ENCODE data around the gene RSPH9.

- TF ChIP-seq ZNF274 (IDR thresholded peaks at IDR 0.05; ENCODE audit: low read depth, low read length) (no peak), YY1 (IDR thresholded peaks at IDR 0.05; ENCODE audit: insufficient read depth, insufficient read length) (no peak), SUZ12 (IDR thresholded peaks at IDR 0.05; ENCODE audit: extremely low read depth, insufficient read depth, insufficient read length) (no peak)
Observed at GRCh38 chr6:43699564-43700186, 54.8 kb downstream of the RSPH9 start.
